NCI-H146 treated with DMSO at 0.1 percent for 48 hours (cell line): ENCODE measurements around the gene ITCH.
"Not testable (repeated sequence)": the region's sequence is repeated elsewhere in the genome, so short reads cannot be mapped to it uniquely, and the experiment has no call there.

ENCODE experiments used
- DNase-seq: peaks from one replicate; lab custom pipeline; 2025; ENCODE audit not compliant: unreplicated experiment; lab: John Stamatoyannopoulos, UW

Gene ITCH

GRCh38 chr20:34500823-34501222 lies 137.8 kb downstream of the ITCH start:
- DNase-seq = no peak

DNA sequence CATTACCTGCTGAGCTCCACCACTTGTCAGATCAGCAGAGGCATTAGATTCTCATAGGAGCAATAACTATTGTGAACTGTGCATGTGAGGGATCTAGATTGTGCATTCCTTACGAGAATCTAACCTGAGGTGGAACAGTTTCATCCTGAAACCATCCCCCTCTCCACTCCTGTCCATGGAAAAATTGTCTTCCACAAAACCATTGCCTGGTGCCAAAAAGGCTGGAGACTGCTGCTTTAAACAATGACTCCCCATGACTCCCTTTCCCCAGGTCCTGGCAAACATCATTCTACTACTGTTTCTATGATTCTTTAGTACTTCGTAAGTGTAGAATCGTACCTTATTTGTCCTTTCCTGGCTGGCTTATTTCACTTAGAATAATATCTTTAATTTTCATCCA lies 143.4 kb downstream of the ITCH start:
- no peak for DNase-seq

- DNase-seq = no peak
Observed at GRCh38 chr20:34507702-34508413, 144.8 kb downstream of the ITCH start.

GRCh38 chr20:34510575-34510974 lies 147.5 kb downstream of the ITCH start:
- no peak for DNase-seq

DNA sequence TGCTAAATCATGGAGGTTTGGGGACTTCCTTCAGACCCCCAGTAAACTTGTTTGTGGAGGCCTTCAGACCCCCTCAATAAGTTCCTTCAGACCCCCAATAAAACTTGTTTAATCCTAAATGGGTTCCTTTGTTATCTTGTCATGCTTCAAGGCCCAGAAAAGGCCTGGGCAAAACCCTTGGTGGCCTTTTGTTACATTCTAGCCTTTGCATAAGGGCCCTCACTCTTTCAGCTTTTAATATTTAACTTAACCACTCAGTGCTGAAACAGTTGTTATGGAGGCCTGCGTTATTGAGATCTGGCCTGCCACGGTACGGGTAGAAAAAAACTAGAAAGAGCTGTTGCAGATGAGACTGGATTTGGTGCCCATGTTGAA lies 148.8 kb downstream of the ITCH start:
- DNase-seq = no peak

- no peak for DNase-seq
Observed at GRCh38 chr20:34512266-34512954, 149.3 kb downstream of the ITCH start.

GRCh38 chr20:34512955-34513419 lies 149.9 kb downstream of the ITCH start:
- DNase-seq = no peak

GRCh38 chr20:34514034-34514433 lies 151.0 kb downstream of the ITCH start:
- not testable (repeated sequence) for DNase-seq

- no peak for DNase-seq
Observed at GRCh38 chr20:34514897-34515483, 151.9 kb downstream of the ITCH start.

DNA sequence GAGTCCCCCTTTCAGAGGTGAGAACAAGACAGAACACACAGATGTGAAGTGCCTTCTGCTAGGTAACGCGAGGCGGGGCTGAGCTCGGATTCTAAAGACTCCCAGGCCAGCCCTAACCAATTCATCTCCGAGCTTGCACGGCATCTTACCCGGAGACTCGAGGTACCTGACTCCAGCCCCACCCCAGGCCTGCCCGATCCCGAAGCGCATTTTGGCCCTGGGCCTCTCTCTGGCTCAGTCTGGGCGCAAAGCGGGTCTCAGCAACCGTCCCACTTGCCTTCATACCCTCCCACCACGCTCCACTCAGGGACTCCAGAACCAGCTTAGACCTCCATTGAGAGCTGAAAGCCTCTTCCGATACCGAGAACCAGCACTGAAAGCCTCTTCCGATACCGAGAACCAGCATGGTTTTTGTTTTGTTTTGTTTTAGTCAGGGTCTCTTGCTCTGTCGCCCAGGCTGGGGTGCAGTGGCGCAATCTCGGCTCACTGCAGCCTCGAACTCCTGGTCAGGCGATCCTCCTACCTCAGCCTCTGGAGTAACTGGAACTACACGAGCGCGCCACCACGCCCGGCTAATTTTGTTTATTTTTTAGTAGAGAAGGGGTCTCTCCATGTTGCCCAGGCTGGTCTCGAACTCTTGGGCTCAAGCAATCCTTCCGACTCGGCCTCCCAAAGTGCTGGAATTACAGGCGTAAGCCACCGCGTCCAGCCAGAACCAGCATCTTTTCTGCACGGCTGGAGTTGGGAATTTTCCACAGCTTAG lies 152.6 kb downstream of the ITCH start:
- DNase-seq = peak; percentile 47

DNA sequence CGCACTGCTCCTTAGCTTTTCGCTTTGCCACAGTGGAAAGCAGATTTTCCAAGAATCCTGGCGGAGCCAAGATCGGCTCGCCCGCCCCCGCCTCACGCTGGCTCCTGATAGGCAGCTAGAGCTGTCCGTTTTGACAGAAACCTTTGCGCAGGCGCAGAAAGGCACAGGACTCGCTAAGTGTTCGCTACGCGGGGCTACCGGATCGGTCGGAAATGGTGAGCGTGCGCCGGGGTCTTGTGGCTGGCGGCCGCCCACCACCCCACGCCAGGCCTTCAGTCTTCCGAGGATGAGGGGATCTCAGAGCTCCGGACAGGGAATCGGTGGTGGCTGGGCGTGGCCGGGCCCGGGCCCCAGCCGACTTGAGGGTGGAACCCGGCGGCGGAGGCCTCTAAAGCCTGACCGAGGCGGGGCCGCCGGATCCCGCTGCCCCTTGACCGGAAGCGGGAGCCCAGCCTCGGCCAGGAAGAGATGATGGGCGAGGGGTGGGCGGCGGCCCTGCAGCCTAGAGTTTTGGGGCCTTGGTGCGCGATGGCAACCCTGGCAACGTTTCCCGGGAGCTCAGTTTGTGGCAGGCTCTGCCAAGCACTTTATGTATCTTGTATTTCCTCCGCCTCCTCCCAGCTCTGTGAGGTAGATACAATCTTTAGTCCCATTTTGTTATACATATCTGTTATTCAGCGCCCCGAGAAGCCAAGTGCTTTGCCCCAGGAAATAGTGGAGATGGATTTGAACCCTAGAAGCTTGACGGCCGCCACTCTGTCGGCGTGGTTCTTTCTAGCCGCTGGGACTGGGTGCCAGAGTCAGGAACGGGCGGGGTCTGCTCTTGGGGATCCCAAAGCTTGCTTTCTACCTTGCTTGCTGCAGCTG lies 153.4 kb downstream of the ITCH start, which contains the start of gene DYNLRB1:
Gene DYNLRB1 (plus strand): TSS at position 176 of the 867 bp plus-strand sequence. CDS start 37 bp downstream, at position 213.
- peak; percentile 92 for DNase-seq

DNA sequence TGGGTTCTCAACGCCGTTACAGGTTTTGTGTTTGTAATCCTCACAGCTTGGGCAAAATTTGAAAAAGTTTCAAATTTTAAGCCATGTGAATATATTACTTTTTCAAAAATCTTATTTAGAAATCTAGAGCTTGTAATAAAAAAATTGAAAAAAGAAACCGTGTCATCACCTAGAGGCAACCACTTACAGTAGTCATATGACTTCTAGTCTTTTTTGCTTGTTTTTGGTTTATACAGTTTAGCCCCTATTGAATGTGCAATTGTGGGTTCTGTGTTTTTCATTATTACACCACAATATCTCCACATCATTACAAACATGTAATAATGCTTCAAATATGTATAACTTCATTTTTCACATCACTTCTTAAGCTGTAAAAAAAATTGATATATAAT lies 154.0 kb downstream of the ITCH start:
- no peak for DNase-seq

GRCh38 chr20:34518863-34519262 lies 155.8 kb downstream of the ITCH start:
- DNase-seq = not testable (repeated sequence)

- DNase-seq = not testable (repeated sequence)
Observed at GRCh38 chr20:34519841-34520240, 156.8 kb downstream of the ITCH start.

DNA sequence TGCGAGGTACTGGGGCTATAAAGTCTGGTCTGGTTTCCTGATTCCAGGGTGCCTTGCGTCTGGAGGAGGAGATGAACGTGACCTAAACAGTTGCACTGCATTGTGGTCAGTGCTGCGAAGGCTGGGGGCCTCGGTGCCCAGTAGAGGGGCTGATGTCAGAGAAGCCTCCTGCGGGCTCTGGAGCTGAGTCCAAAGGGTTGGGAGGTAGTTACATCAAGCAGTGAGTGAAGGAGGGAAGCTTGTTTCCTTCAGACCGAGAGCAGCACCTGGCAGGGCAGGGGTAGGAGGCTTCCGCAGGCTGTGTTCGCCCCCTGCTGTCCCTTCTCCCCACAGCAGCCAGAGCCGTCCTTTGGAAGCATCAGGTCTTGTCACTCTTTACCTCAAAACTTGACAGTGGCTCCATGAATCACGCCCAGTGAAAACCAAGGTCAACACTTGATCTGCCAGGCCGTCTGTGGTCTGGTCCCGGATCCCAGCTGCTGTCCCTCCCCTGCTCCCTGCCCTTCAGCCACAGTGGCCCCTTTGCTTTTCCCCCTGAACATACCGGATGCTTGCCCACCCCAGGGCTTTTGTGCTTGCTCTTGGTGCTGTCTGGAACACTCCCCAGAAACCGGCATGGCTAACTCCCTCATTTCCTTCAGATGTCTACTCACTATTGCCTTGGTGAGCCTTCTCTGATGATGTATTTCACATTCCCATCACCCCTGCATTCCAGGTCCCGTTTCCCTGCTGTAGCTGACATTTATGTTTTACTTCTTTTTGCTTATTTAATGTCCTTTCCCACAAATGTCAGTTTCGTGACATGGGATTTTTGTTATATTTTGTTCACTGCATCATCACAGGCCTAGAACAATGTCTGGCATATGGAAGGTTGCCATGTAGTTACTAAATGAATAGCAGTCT lies 160.1 kb downstream of the ITCH start:
- no peak for DNase-seq

GRCh38 chr20:34524426-34524825 lies 161.4 kb downstream of the ITCH start:
- no peak for DNase-seq

DNA sequence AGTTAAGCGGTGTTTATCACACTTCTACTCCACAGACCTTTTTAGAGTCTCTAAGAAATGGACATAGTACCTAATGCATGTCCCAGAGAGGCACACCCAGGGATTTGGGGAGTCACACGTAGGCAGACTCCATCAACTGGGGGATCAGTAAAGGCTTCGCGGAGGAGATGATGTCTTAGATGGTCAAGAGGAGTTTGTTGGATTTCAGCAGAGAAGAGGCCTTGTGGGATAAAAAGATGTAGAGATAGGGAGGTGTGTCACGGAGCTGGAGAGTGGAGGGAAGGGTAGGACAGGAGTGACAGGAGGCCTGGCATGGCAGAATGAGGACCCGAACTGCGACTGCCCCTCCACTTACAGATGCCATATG lies 162.3 kb downstream of the ITCH start:
- no peak for DNase-seq

DNA sequence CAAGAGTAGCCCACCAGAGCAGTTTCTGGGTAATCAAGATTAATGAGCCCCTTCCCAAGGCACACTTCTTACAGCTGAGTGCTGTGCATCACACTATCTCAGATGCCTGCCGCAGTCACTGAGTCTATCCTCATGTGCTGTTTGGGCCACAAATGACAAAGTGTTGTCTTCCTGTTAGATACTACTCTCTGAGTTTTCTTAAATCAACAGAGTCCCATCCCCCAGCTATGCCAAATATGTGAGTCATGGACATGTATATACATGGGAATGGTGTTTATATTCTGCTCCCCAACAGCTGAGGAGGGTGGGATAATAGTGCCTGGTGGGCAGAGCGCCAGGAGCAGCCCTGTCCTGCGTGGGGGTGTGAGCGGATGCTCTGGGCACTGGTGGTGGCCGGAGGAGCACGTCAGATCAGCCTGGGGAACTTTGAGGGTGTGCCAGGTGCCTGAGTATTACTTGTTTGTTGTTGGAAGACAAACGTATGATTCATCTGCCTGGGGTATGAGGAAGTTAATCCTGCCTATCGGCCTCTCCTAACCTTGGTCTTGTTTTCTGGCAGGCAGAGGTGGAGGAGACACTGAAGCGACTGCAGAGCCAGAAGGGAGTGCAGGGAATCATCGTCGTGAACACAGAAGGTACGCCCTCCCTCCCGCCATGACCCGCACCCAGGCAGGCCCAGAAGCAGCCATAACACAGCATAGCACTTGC lies 162.8 kb downstream of the ITCH start:
- DNase-seq = no peak

DNA sequence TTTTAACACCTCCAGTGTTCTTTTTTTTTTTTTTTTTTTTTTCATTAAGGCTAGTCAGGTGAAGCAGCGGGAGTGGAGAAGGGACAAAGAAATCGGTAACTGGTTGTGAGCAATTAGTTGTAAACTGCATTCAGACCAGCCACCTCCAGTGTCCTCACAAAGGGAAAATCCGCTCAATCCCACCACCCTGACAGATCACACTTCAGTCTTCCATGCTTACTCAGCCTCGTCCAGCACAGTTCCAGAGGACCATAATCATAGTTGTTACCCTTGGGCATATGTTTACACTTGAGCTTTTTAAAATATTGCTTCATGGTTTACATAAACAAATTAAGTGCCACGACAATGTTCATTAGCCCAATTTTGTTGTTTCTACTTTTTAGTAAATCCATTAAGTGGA lies 163.4 kb downstream of the ITCH start:
- DNase-seq = no peak
